BE2C (cell line): Measurements from ENCODE around the gene CLOCK.

ENCODE experiments used
- DNase-seq: peaks from one replicate; pipeline ENCODE4 v3.0.0-alpha.2; 2020
- H3K27me3 ChIP-seq: fragments of 250-450 bp; sonication (Bioruptor Pico); 2 replicates; pipeline ENCODE4 v1.5.1; 2020; ENCODE audit warnings: mild to moderate bottlenecking
- H3K36me3 ChIP-seq: fragments of 250-450 bp; sonication (Bioruptor Pico); 2 replicates; pipeline ENCODE4 v1.5.1; 2020; ENCODE audit warnings: mild to moderate bottlenecking
- H3K4me1 ChIP-seq: fragments of 250-450 bp; sonication (Bioruptor Pico); 2 replicates; pipeline ENCODE4 v1.5.1; 2020
- H3K4me3 ChIP-seq: 2 replicates; pipeline ENCODE4 v1.5.1; 2011; ENCODE audit warnings: low read depth, low read length
- H3K9me3 ChIP-seq: fragments of 250-450 bp; sonication (Bioruptor Pico); 2 replicates; pipeline ENCODE4 v1.5.1; 2020
- TF ChIP-seq, protein P1 (sequence below): IDR thresholded peaks from 2 replicates; pipeline ENCODE4 v1.5.1; 2012; ENCODE audit warnings: mild to moderate bottlenecking, low read depth, low read length

CLOCK gene

DNA sequence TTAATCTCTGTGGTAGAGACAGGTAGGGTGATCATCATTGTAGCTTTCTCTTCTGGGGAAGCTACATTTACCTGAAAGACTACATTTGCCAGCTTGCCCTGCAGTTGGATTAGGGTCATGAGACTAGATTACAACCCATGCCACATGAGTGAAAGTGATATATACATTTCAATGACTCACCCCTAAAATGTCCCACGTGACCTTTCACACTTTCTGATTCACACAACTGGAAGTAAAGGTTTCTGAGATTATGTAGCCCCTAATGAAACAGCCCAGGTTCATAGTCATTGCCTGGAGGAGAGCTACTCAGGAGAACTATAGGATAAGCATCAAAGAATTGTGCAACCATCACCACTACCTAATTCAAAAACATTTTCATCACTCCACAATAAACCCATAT is 27.5 kb upstream of the CLOCK start:
- Histone ChIP-seq H3K27me3 (no peaks in the 10 kb centered on the region), H3K4me3 (no peak overlapping the region), H3K36me3 (no peaks in the 10 kb centered on the region), H3K4me1 (no peaks in the 10 kb centered on the region), H3K9me3 (no peaks in the 10 kb centered on the region)
- TF ChIP-seq, protein P1, sequence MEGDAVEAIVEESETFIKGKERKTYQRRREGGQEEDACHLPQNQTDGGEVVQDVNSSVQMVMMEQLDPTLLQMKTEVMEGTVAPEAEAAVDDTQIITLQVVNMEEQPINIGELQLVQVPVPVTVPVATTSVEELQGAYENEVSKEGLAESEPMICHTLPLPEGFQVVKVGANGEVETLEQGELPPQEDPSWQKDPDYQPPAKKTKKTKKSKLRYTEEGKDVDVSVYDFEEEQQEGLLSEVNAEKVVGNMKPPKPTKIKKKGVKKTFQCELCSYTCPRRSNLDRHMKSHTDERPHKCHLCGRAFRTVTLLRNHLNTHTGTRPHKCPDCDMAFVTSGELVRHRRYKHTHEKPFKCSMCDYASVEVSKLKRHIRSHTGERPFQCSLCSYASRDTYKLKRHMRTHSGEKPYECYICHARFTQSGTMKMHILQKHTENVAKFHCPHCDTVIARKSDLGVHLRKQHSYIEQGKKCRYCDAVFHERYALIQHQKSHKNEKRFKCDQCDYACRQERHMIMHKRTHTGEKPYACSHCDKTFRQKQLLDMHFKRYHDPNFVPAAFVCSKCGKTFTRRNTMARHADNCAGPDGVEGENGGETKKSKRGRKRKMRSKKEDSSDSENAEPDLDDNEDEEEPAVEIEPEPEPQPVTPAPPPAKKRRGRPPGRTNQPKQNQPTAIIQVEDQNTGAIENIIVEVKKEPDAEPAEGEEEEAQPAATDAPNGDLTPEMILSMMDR = no peak
- no peak for DNase-seq

DNA sequence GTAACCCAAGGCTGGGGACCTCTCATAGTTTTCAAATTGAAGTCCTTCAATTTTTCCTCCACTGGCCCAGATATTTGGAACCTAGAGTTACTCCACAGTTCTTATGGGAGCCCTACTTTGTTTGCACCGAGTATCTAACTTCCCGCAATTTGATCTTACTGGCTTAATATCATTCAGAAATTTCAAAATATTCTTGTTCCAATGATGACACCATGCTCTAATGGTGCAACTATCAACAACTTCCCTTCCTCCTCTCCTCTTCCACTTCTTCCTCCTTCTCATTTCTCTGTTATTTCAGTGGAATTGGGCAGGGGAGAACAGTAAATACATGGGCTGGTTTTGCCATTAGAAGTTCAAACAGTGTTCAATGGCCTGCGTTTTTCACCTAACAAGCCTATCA is 25.1 kb upstream of the CLOCK start:
- no peak for DNase-seq
- Histone ChIP-seq H3K9me3 (no peaks in the 10 kb centered on the region), H3K27me3 (no peaks in the 10 kb centered on the region), H3K4me1 (no peaks in the 10 kb centered on the region), H3K36me3 (no peaks in the 10 kb centered on the region), H3K4me3 (no peak overlapping the region)
- TF ChIP-seq, protein P1 = no peak

DNA sequence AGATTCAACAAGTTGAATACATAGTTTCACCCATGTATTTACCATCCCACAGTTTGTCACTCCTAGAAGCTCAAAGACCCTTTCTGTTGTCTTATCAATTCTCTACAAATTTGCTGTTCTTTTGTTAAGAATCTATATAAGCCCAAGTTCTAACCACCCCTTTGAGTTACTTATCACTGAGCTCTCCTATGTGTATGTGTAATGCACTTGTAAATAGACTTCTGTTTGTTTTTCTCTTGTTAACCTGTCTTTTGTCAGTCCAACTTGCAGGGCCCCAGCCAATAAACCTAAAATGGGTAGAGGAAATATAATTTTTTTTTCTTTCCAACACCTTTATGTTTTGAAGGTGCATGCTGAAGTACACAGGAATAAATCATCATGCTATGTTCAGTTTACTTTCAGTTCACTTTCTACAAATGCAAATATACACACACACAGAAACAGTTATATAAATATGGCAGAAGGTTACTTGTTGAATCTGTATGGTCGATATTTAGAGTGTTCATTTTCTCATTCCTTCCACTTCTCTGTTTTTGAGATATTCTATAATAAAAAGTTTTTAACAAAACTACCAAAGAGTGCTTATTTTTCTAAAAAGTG is 22.3 kb upstream of the CLOCK start:
- no peaks in the 10 kb centered on the region for H3K27me3 ChIP-seq

DNA sequence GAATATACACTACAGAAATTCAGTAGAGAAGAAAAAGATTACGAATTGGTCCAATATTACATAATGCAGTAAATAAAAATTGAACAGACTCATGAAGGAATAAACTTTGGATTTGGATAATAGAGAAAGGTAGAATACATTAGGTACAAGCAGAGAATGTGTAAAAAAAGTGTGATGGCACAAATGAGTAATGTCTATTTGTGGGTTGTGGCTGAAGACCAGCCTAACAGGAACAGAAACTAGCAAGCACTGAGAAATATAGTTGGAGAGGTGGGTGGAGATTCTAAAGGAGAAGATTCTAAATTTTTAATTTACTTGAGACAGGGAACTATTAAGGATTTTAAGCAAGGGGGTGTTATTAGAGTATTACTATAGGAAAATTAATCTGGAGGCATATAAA is 15.2 kb upstream of the CLOCK start:
- Histone ChIP-seq H3K27me3 (no peaks in the 10 kb centered on the region; the same call in 1 of the 2 replicates), H3K4me3 (no peak overlapping the region), H3K9me3 (no peaks in the 10 kb centered on the region), H3K4me1 (no peaks in the 10 kb centered on the region), H3K36me3 (no peaks in the 10 kb centered on the region)
- TF ChIP-seq, protein P1 = no peak
- no peak for DNase-seq

More for the DNA sequence above, 22.3 kb upstream of the CLOCK start:
- Histone ChIP-seq H3K9me3 (no peaks in the 10 kb centered on the region), H3K4me1 (no peaks in the 10 kb centered on the region), H3K36me3 (no peaks in the 10 kb centered on the region), H3K4me3 (no peak overlapping the region)
- DNase-seq = no peak
- TF ChIP-seq, protein P1 = no peak

DNA sequence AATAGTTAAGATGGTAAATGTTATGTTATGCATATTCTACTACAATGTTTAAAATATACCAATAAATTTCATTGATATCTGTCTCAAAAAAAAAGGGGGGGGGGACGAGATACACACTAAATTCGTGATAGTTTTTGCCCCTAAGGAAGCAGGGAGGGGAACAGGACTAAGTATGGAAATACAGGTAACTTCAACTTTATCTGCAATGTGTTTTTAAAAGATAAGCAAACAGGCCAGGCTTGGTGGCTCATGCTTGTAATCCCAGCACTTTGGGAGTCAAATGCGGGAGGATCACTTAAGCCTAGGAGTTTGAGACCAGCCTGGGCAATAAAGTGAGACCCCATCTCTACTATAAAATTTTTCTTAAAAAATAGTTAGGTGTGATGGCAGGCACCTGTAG is 13.4 kb upstream of the CLOCK start:
- TF ChIP-seq, protein P1 = no peak
- Histone ChIP-seq H3K27me3 (no peaks in the 10 kb centered on the region; the same call in 1 of the 2 replicates), H3K36me3 (no peaks in the 10 kb centered on the region), H3K4me1 (no peaks in the 10 kb centered on the region), H3K9me3 (no peaks in the 10 kb centered on the region), H3K4me3 (no peak overlapping the region)
- no peak for DNase-seq

DNA sequence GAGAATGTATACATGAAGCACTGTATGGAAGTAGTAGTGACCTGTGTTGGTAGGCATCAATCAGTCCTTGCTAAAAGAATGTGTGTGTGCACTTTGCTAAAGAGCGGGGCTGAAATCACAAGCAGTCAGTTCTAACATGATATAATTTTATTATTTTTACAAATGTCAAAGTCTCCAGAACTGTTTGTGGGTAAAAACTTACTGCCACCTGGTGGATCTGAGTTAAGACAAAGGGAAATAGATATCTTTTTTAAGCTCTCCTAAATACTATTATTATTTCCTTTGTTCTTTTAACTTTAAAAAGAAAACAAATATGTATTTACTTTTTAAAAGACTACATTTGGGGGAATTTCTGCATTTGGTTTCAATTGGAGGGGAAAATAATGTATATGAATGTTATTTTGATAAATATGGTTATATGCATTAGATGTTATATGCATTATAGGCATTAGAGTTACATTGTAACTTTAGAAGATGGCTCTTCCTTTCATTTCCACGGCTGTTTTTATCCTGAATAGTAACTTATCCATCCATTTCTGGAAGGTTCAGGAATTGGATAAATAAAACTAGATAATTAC is 7.8 kb upstream of the CLOCK start:
- no peak for DNase-seq
- no peaks in the 10 kb centered on the region for H3K9me3 ChIP-seq
- no peak overlapping the region for H3K4me3 ChIP-seq

More for the DNA sequence above, 7.8 kb upstream of the CLOCK start:
- Histone ChIP-seq H3K4me1 (no peaks in the 10 kb centered on the region), H3K27me3 (no peaks in the 10 kb centered on the region), H3K36me3 (no peaks in the 10 kb centered on the region)
- TF ChIP-seq, protein P1 = peak; percentile 42
